GM19467 (cell line): ENCODE data around the gene SLC6A7.
"Not testable (repeated sequence)": the region's sequence is repeated elsewhere in the genome, so short reads cannot be mapped to it uniquely, and the experiment has no call there.

Source experiments
- ATAC-seq: cut with Tn5 transposase; IDR thresholded peaks from one replicate; pipeline ENCODE4 v1.9.1; 2021; ENCODE audit warnings: mild to moderate bottlenecking, moderate library complexity; ENCODE audit not compliant: unreplicated experiment

SLC6A7 gene

DNA sequence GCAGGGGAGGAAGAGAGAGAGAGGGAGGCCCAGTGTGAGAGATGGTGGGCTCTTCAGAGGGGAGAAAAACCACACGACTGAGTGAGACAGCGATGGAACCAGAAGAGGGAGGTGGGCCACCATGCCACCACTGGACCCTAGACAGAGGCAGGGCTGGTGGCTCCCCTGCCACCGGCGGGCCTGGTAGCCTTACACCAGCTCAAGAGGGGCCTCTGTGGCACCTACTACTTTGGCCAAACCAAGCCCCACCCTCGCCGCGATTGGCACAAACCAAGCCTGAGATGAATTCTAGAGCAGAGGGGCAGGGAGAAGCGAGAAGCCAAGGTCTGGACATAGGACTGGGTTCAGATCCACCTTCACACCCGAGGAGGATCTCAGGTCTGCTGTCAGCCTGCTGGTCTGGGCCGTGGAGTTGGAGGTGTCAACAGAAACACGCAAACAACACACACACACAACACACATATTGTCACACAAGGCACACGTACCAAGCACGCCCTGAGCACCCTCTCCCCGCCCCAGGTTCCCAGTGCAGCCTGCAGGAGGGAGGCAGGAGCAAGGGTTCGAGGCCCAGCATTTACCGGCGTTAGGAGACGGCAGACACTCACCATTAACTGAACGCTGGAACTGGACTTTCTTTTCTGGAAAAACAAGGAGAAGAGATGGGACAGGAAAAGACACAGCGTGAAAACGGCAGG lies 49.4 kb downstream of the SLC6A7 start:
- ATAC-seq, result no peak

DNA sequence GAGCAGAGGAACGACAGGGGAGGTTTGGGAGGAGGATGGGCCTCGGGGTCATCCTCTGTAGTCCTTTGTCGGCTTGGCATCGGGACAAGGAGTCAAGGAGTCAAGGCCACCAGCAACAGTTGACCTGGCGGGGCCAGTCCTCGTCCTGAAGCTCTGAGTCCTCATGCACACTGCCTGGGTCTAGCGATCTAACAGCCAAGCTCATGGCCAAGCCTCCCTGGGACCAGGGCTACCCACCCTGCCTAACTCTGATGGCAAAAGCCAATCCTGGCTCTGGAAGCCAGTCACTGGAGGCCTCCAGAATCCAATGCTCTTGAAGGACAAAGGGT lies 49.9 kb downstream of the SLC6A7 start:
- ATAC-seq, result no peak

DNA sequence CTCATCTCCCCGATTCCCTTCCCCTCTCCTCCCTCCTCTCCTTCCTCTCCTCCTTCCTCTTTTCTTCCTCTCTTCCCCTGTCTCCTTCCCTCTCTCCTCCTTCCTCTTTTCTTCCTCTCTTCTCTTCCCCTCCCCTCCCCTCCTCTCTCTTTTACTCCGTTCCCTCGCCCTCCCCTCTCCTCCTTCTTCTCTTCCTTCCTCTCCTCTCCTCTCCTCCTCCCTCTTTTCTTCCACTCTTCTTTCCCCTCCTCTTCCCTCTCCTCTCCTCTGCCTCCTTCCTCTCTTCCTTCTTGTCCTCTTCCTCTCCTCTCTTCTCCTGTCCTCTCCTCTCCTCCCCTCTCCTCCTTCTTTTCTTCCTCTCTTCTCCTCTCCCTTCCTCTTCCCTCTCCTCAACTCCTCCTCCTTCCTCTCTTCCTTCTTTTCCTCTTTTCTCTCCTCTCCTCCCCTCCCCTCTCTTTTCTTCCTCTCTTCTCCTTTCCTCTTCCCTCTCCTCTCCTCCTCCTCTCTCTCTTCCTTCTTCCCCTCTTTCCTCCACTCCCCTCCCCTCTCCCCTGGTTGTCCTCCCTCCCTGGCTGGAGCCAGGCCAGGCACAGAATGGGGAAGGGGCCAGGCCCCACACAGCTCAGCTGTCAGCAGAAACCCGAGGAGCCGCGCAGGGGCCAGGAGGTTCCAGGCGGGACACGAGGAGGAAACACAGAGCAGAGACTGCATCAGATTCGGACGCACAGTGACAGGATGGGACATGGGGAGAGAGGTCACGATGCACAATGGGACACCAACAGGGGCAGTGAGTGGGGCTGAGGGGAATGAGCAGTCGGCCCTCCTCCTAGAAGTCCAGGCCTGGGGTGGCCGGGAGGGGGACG lies 51.7 kb downstream of the SLC6A7 start:
- no peak for ATAC-seq

DNA sequence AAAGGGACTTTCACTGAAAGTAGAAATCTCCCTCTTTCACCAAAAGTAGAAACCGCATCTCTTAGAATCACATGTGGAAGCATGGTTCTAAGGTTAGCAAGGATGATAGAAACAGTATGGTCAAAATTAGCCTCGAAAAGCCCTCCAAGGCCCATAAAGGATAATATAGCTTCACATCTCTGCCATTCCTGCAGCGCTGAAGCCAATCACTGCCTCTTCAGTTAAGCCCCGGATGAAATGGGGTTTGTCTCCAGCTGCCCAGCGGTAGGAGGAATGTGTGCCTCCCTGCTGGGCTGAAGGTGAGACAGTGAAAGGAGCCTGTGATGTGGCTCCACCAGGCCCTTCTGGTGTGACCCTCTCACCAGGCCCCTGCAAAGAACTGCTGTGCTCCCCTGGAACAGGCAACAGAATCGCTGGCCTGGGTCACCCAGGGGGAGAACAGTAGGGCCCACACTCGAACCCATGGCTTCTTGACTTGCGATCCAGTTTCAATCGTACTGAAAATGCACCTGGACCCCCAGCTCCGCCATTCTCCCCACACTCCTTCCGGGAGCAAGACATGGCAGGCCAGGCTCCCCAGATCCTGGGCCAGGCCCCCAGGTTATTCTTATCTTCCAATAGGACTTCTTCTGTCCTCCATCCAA lies 52.5 kb downstream of the SLC6A7 start:
- no peak for ATAC-seq

DNA sequence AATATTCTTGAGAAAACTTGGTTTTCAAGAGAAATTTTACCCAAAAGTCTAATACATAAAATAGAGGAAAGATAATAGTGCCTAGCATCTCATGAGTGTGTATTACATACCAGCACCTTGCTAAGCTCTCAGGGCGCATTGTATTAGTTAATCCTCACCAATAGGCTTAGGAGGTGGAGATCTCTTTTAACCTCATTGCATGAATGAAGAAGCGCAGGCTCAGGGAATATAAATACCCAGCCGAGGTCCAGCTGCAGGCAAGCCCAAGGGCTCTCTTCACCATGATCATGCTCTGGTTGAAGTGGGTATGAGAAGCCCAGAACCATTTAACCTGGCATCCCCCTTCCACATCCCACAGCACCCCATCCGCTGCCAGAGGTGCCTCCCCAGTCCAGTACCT lies 53.7 kb downstream of the SLC6A7 start:
- ATAC-seq, result no peak

DNA sequence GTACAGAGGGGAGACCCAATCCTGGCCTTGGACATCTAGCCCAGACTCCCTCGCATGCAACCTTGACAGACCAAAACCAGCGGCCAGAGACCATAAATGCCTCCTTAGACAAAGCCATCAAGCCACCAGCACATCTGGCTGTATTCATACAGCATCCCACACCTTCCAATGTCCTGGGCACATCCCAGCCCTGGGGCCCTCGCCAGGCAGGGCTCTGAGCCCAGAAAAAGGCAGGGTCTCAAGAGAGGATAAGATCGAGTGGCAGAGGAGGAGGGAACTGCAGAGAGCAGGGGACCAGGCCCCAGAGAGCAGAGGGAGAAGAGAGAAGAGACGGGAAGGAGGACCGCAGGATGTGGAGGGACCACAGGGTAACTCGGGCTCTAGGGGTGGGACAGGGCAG lies 54.3 kb downstream of the SLC6A7 start:
- ATAC-seq, result no peak

DNA sequence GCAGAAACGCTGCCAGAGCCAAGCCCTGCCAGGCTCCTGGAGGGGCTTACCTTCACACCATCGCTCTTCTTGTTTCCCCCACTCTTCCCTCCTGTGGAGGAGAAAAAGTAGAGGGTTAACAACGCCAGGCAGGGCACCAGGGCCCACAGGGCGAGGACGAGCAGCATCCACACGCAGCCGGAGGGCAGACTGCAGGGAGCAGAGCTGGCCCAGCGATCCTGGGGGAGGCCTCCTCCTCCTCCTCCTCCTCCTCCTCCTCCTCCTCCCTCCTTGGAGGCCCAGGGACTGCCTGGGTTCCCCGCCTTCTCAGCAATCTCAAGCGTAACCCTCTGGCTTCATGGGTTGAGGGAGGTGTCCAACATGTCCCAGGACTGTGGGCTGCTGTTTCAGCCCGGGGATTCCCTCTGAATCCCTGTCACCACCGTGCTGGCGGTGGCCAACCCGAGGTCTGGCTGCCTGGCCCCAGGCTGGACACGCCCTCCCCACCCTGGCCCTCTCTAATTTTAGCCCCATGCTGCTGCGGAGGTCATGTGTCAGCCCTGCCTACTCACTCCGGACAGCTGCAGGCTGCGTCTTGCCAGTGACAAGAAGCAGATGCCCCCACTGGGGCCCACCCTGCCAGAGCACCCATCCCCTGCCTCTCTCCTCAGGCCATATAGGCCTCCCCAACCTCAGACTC lies 55.4 kb downstream of the SLC6A7 start:
- ATAC-seq, result no peak

DNA sequence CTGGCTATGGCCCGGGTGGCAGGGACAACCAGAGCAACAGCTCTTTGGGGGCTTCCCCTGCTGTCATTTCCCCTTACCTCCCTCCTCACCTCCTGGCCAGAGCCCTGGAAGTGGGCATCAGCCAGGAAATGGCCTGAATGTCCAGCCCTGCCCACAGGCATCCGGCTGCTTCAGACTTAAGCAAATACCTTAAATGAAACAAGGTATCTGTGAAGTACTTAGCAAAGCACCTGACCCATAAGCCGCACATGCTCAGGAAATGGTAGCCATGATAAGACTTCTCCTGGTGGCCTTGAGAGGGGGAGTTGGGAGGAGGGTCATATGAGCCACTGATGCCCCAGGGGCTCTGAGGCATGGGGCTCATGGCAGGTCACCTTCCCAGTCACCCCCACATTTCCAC lies 55.9 kb downstream of the SLC6A7 start:
- ATAC-seq, result no peak

DNA sequence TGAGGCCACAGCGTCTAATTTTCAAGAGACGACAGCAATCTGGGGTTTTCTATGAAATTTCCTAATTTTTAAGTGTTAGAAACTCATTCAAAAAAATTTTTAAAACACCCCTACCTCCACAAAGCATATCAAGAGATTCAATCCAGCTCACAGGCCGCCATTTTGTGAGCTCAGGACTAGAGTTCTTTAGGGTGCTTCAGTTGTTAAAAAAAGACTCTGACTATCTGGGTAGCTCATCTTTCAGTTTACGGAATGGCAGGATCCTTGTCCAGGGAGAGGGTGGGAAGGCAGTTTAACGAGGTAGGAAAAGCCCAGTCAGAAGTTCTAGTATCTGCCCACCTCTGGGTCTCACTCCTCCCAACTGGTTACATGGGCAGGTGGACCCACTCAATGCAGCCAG lies 56.6 kb downstream of the SLC6A7 start:
- ATAC-seq, result no peak

DNA sequence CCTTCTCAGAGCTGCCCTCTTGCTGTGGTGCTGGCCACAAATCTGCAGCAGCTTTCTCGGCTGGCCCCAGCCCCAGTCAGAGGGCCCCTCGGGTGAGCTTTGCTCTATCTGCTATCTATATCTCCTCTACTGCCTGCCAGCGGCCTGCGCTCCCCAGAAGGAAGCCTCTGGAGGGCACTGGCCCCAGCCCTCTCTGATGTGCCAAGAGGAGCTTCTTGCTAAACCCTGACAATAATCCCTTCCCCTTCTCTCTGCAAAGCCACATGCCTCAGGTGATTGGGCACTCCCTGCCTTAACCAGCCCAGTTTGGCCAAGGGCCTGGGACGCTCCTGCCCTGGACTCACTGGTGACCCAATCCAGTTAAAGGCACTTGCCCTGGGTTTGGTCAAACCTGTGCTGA lies 57.0 kb downstream of the SLC6A7 start:
- no peak for ATAC-seq

DNA sequence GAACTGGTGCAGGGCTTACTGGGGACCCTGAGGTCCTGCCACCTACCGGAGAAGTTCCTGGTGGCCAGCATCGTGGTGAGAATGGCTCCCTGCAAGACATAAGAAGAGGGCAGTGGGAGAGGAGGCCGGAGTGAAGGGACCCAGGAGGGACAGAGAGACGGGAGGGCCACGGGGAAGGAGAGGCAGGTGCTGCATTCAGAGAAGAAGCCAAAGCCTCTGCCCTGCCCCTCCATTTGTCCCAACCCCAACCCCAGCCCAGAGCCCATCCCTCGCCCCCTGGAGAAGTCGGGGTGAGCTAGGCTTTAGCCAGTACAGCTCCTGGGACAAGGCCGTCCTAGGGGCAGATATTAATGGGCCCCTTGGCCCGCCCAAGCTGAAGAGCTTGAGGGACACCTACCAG lies 57.9 kb downstream of the SLC6A7 start:
- ATAC-seq, result no peak

DNA sequence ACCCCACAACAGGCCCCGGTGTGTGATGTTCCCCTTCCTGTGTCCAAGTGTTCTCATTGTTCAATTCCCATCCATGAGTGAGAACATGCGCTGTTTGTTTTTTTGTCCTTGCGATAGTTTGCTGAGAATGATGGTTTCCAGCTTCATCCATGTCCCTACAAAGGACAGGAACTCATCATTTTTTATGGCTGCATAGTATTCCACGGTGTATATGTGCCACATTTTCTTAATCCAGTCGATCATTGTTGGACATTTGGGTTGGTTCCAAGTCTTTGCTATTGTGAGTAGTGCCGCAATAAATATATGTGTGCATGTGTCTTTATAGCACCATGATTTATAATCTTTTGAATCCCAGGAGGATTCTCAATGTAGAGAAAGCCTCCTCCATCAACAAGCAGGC lies 58.6 kb downstream of the SLC6A7 start:
- ATAC-seq, result not testable (repeated sequence)

DNA sequence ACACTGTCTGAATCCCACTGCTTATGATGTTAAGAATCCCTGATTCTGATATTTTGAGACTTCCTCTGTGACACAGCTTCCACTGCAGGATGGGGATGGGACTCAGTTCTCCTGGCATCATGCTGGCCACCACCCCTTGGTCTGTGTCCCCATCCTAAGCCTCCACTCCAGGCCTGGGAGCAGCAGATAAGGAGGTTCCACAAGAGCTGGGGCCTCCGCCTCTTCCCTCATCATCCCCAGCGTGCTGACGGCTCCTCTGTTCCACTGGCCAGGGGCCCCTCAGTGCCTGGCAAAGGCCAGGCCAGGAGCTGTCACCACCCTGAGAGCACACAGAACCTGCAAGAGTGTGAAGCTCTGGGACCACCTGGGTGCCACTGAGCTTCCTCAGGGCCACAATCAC lies 59.1 kb downstream of the SLC6A7 start:
- no peak for ATAC-seq

DNA sequence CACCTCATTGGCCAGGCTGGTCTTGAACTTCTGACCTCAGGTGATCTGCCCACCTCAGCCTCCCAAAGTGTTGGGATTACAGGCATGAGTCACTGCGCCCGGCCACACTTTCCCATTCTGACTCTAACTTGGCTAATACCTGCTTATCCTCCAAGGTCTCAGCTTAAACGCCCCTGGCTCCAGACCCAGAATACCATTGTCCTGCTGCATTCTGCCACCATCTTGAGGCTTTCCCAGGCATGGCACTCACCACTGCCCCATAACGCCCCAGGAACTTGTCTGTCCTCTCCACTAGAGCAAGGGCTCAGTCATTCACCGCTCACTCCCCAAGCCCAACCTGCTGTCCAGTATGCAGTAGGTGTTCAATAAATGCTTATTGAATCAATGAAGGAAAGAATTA lies 59.9 kb downstream of the SLC6A7 start:
- ATAC-seq, result no peak

DNA sequence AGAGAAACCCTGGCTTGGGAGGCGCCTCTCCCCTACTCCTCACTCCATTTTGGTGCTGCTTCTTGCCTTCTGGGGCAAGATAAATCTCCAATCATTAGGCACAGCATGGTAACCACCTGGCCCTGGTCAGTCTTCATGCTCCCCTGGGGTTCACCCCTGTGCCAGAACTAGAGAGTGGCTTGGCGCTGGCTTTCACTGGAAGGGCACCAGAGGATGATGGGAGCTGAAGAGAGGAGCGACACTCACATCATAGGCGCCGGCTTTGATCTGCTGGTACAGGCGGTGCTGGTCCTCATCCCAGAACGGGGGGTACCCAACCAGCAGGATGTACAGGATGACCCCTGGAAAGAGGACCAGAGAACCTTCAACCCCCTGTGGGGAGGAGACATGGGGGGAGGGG lies 61.6 kb downstream of the SLC6A7 start:
- no peak for ATAC-seq

DNA sequence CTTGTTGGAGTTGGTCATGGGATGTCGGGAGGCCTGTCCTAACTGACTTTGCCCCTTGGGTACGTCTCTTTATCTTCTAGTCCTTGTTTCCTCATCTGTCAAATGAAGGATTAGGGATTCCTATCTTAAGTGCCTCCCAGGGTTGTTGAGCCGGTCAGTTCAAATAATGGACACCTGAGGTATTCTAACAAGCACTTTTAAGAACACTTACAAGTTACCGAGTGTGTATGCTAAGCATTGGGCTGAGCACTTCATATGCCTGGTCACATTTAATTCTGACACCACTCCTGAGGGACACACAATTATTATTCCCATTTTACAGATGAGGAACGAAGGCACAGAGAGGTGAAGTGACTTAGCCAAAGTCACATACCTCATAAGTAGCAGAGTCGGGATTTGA lies 62.6 kb downstream of the SLC6A7 start:
- no peak for ATAC-seq

DNA sequence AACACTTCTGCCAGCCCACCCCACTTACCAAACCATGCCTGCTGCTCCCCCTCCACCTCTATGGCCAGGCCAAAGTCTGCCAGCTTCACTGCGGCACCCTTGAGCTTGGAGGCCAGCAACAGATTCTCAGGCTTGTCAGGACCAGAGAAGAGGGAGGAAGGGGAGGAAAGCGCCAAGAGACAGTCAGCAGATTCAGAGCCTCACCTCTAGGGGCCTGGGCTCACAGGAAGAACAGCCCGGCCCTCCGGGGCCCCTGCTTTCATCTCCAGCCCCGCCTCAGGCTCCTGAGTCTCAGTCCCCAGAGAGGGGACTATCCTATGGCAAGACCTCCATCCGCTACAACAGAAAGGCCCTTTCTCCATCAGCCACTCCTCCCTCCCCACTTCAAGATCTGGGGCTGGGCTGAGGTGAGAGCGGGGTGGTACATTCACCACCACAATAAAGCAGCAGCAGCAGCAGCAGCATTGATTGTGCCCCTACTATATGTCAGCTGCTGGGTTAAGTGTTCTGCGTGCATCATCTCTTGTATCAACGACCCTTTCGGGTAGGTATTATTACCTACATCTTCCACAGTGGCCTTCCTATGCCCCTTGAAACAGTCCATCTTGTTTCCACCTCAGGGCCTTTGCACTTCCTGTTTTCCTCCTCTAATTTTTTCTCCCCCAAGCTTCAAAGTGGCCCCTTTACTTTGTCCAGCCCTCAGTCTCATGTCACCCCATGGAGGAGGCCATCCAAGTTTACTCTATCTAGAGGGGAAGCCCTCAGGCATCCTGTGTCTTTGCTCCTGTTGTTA lies 63.8 kb downstream of the SLC6A7 start:
- ATAC-seq, result no peak

DNA sequence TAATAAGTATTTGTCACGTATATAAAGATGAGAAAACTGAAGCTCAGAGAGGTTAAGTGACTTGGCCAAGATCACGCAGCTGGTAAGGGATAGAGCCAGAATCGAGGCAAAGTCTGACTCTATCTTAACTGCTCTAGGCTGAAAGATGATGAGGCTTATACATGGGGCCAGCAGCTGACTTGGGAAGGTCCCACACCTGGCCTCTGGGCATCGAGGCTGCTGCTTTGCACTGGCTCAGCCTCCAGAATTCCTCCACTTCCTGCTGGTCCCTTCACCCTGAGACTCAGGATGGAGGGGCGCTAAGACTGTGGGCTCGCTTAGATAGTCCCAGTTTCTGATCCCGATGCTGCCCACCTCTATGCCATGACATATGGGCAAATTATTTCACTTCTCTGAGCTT lies 64.5 kb downstream of the SLC6A7 start:
- no peak for ATAC-seq

DNA sequence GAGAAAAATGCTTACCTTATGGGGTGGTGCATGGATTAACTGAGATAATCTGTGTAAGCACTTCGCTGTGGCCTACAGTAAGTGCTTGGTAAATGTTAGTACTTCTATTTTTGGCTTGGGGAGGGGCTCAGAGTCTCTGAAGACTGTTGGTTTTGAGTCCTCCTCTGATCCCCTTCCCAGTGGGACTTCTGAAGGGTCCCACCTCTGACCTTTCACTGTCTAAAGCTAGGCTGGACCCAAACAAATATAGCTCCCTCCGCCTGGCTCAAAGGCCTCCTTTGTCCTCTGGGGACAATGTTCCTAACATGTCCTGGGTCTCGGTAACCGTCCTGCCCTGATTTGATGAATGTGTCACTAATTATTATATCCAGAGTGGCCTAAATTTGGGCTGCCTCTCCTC lies 64.9 kb downstream of the SLC6A7 start:
- no peak for ATAC-seq

DNA sequence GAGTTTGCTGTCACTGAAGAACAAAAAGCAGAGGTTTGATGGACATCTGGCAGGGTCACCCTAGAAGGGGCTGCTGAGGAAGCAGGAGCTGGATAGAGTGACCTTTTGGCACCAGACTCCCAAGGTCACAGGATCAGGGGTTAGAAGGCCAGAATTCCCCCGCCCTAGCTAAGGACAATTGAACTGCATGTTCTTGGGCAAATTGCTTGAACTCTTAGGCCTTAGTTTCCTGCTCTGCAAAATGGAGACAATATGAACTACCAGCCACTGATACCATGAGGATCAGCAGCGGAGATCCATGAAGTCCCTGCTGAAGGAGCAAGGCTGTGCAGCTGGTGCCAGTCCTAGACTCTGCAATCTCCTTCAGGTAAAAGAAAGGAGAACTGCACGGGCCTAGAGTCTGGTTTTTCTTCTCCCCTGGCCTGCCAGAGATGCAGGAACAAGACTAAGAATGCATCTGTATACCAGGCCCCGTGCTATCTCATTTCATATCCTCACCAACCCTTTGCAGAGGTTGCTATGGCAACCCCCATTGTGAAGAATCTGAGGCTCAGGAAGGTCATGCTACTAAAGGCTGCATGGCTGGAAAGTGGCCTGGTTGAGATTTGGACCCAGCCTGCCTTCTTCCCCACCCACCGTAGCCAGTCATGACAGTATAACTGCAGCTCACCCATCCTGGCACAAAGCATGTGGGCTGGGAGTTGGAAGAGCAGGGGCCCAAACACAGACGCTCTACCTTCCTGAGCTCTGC lies 66.0 kb downstream of the SLC6A7 start:
- ATAC-seq, result no peak
